GM19351 (cell line): ENCODE measurements around the gene CGREF1.
"Not testable (repeated sequence)": the region's sequence is repeated elsewhere in the genome, so short reads cannot be mapped to it uniquely, and the experiment has no call there.

Source experiments
- ATAC-seq: cut with Tn5 transposase; IDR thresholded peaks from one replicate; pipeline ENCODE4 v1.9.1; 2021; ENCODE audit warnings: mild to moderate bottlenecking, moderate library complexity; ENCODE audit not compliant: unreplicated experiment

The CGREF1 gene

GRCh38 chr2:27138111-27138510 lies 19.2 kb upstream of the CGREF1 start:
- no peak for ATAC-seq

GRCh38 chr2:27137322-27137935 lies 18.5 kb upstream of the CGREF1 start:
- no peak for ATAC-seq

DNA sequence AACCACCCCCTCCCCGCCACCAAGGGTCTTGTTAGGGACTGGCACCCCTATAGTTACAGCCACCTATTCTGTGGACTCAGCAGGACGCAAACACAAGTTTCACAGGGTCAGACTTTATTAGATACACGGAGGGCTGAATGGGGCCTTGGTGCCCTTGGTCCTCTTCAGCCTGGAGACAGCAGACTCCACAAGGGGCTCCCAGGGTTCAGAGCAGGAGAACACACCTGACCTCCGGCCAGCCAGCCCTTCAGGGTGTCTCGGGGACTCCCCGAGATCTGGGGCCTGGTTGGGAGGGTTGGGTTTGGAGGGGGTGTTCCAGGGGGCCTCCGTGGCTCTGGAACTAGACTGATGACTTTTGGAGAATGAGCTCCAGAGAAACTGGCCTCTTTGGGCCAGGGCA lies 17.8 kb upstream of the CGREF1 start:
- ATAC-seq = no peak

DNA sequence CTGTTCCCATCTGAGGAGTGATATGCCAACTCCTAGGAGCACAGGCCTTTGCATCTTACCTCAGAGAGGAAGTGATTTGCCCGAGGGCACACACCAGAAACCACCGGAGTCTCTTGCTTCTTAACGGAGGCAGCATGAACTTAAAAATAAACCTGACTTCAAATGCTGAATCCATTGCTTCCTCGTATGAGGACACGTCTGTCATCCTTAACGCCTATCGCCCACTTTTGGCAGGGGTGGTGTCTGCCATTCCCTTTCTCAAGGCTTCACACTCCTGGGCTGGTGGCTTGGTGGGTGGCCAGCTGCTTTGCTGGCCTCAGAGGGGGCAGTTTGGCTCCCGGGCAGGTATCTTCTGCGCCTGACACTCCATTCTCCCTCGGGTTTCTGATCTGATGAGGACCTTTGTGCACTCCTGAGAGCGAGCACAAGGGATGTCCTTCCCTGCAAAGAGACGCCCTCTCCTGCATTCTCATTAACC lies 16.6 kb upstream of the CGREF1 start:
- ATAC-seq = no peak

GRCh38 chr2:27134781-27135477 lies 16.0 kb upstream of the CGREF1 start:
- ATAC-seq = no peak

DNA sequence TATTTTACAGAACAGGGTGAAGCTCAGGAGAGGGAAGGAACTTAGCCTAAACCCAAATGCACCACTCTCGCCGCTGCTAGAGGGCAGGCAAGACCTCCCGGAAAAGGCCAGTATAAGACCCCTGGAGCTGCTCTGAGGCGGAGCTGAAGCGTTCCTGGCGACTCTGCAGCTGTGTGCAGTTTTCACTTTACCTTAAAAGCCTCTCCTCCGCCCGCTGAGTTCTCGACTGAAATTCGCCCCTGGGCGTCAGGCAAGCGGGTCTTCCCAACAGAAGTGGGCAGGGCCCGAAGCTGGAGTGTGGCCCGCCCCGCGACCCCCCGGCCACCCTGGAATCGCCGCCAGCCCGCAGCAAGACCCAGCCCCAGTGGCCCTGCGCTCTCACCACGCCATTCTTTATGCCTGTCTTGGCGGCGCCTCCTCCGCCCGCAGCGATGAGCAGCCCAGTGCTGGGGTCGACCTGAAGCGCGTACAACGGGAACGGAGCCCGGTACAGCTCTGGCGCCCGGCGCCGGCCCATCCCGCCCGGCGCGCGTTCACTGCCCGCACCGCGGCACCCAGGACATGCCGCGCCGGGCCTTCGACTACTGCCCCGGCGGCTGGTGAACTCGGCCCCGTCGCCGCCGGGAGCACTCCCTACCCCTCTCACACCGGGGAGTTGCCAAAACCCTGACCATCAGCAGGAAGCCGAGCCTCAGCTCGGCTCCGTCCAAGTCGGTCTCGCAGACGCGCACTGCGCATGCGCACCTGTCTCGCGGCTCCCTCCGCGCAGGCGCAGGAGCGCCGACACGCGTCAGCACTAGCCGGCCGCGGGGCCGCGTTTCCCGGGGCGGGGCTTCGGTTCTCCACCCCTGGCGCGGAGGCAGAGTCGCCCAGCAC lies 15.2 kb upstream of the CGREF1 start, which contains the start of gene PREB:
Gene PREB (minus strand): TSS at position 732 of the 876 bp plus-strand sequence. CDS start 215 bp downstream, at position 517.
- ATAC-seq = peak; percentile 88

- ATAC-seq = no peak
Measured at GRCh38 chr2:27133195-27133875, 14.4 kb upstream of the CGREF1 start.

DNA sequence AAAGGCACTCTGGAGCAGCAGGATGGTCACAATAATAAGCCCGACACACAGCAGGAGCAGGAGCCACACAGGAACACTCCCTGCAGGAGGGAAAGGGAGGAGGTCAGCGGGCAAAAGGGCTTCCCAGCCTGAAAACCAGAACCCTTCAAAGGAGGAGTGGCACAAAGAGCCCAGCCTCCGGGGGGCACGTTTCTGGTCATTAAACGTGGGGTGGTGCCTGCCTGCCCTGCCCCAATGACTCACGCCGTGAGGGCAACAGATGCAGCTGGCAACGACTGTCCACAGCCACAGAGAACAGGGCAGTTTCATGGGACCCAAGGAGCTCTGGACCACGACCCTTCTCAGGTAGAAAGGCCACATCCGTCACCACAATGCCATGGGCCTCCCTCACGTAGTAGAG lies 12.5 kb upstream of the CGREF1 start:
- no peak for ATAC-seq

DNA sequence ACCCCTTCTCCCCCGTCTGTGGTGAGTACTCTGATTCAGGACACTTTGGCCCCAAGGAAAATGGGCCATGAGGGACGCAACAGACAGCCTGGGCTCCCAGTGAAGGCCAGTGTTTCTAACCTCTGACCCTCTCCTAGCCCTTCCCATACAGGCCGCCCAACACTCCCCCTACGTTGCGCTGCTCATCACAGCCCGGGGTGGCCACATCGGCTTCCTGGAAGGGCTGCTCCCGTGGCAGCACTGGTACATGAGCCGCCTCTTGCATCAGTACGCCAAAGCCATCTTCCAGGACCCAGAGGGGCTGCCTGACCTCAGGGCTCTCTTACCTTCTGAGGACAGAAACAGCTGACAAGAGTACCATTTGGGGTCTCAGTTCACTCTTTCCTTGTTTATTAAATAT lies 11.5 kb upstream of the CGREF1 start:
- no peak for ATAC-seq

DNA sequence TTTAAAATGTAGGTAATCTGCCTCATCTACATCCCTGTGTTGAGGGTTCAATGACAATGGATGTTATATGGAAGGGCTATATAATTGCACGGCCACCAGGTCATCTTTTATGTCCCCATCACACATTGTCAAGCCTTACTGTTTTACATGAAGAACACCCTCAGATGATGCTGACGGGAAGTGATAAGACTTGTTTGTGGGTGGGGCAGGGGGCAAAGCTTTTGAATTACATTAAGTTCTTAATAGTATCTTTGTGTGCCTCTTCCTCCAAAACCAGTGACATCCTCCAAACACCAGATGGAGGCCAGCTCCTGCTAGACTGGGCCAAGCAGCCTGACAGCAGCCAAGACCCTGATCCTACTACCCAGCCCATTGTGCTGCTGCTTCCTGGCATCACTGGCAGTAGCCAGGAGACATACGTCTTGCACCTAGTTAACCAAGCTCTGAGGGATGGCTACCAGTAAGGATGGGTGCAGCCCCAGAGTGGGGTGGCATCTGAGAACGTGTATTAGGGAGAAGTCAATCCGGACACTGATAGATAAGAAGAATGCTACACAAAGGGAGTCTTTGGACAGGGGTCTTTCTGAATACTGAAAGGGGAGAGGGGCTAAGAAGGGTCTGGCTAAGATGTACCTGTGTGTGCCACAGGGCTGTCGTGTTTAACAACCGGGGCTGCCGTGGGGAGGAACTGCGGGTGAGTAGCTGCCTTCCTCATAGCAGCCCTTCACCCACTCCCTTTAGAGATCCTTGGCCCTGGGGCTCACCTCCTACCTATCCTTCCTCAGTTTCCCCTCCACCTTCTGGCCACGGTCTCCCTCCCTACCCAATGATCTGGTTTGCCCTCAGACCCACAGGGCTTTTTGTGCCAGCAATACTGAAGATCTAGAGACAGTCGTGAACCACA lies 10.0 kb upstream of the CGREF1 start:
- ATAC-seq = no peak

- no peak for ATAC-seq
Measured at GRCh38 chr2:27127883-27128667, 9.1 kb upstream of the CGREF1 start.

DNA sequence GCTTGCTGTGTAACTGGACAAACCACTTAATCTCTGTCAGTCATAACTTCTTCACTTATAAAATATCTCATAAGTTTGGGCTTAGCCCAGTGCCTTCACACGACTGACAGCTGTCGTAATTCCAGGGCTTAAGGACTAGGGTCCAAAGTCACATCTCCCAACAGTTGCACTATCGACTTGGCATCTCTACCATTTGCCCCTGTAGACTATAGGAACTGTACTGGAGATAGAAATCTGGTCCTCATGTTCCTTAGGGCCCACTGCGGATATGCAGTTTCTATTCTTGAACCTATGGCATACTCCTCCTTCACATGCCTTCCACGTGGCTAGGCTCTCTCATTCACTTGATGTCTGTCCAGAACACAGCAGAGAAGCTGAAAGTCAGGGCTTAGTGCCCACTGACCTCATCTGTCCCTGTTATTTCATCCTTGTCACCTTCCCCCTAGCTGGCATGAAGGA lies 7.4 kb upstream of the CGREF1 start:
- ATAC-seq = no peak

GRCh38 chr2:27125104-27125503 lies 6.2 kb upstream of the CGREF1 start:
- no peak for ATAC-seq

DNA sequence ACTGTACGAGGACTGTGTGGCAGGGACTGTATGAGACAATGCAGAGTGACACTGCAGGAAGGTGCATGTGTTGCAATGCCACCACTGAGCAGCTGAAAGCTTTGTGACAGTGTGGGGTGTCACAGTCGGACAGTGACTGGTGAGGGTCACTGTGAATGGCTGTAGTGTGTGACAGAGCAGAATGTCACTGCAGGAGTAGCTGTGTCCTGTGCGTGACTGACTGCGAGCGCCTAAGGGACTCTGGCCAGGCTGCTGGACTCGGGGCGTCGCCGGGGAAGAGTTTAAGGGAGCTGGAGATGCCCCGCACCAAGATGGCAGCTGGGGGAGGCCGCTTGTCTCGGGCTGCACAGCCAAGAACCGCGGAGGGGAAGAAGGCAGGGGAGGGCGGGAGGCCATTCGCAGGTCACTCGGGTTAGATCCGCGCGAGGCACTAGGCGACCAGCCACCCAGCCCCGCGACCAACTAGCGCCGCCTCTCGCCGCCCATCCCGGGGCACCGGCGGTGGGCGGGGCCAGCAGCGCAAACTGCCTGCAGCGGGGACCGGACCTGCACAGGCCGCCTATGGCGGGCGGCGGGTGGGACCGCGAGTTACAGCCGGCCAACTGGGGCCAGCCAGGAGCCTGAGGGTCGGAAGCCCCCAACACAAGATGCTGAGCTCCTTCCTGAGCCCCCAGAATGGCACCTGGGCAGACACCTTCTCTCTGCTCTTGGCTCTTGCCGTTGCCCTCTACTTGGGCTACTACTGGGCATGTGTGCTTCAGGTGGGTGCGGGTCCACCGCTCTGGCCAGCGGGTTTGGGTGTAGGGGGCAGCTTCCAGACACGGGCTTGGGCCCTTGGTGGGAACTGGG lies 4.6 kb upstream of the CGREF1 start, which contains the start of gene ABHD1:
Gene ABHD1 (plus strand): TSS at position 514 of the 849 bp plus-strand sequence. CDS start 134 bp downstream, at position 648.
- ATAC-seq = no peak

DNA sequence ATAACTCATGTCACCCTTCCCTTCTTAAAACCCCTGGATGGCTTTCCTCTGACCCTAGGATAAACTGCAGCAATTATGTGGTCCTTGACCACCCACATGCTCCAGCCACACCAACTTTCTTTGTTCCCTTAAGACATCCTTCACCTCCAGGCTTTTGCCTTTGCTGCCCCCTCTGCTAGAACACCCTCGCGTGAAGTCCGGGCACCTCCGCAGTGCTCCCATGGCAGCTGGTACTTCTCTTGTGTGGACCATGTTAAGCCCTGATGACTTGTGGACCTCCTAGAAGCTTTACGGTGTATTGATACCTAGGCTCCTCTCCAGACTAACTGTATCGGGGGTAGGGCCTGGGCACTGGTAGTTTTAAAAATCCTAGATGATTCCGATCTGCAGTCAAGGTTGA lies 3.9 kb upstream of the CGREF1 start:
- ATAC-seq = no peak

GRCh38 chr2:27121906-27122305 lies 3.0 kb upstream of the CGREF1 start:
- no peak for ATAC-seq

- ATAC-seq = not testable (repeated sequence)
Measured at GRCh38 chr2:27119330-27119670, 372 bp upstream of the CGREF1 start.

DNA sequence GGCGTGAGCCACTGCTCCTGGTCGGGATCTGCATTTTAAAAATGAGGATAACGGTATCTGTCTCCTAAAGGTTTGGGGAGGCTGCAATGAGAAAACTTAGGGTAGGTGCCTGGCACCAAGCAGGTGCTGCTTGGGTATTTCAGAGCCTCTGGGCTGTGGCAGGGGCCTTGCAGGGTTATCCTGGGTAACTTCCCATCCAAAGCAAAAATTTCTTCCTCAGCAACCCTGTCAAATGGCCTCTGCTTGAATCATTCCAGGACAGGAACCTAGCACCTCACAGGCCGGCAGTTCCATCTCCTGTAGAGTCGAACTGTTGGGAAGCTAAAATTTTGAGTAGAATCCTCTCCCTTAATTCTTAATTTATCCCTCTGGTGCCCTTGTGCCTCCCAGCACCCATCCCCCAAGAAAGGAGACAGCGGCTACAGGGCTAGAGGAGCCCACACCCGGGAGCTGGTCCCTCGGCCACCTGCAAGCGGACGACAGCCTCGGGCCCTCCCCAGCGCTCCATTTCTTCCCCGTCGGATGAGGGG lies 868 bp downstream of the CGREF1 start:
- ATAC-seq = no peak
